ENCODE measurements around the gene SIGLEC9. TPM values are rescaled to one million over a fixed set of nuclear protein-coding genes. Genes with fewer than 3 reads are reported as not detected.

Gene SIGLEC9
- 1 to 10 TPM; 3.8 to 7.9 (median 4.1) TPM for total RNA-seq
- long read RNA-seq, partial matches to known transcripts: 0 of 1 reads
- long read RNA-seq, other reads (novel, unspliced or antisense): 0 of 1 reads

DNA sequence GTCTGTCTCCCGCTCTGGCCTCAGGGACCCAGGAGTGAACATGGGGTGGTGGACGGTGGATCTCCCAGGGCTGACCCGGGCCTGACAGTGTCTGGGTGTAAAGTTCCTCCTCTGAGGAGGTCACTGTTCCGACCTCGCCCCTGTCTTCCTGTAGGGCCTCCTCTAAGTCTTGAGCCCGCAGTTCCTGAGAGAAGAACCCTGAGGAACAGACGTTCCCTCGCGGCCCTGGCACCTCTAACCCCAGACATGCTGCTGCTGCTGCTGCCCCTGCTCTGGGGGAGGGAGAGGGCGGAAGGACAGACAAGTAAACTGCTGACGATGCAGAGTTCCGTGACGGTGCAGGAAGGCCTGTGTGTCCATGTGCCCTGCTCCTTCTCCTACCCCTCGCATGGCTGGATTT, at the start of gene SIGLEC9:
Gene SIGLEC9, plus strand, starts transcription at position 178 of the 400 bp plus-strand sequence. Its CDS starts 69 bp downstream, at position 247.
- DNase-seq (peak; percentile 57 to 78 (median 69)), ATAC-seq (peak; percentile 48 to 57 (median 53))
- H3K27ac ChIP-seq: peak within 1 kb of the TSS; percentile 40 to 81 (median 60)
- intact Hi-C loops (cut with DNase I): no loop called here
- H3K27me3 ChIP-seq: no peaks in the 10 kb centered on the region
- WGBS (ENCODE audit: insufficient coverage, low coverage, low lambda C conversion rate, missing lambda C conversion rate): 31% methylated on average over 10 of the region's 14 CpGs
- no peaks in the 10 kb centered on the region for H3K9me3 ChIP-seq
- TF ChIP-seq CTCF (IDR thresholded peaks at IDR 0.05) (no peak), POLR2A (IDR thresholded peaks at IDR 0.05) (peak; percentile 47)
- H3K36me3 ChIP-seq: no peaks in the 10 kb centered on the region
- peak within 1 kb of the TSS; percentile 16 to 33 (median 16) for H3K4me3 ChIP-seq
- H3K4me1 ChIP-seq: no peaks in the 10 kb centered on the region

GRCh38 chr19:51075998-51076397, 48.7 kb upstream of the SIGLEC9 start:
- intact Hi-C loops (cut with DNase I): no loop called here
- H3K27ac ChIP-seq: no peak overlapping the region
- H3K9me3 ChIP-seq: peaks cover 0 to 5% (median 0%) of the 10 kb centered on the region in 4 donors
- DNase-seq (no peak), ATAC-seq (no peak)
- 53% methylated on average over 5 of the region's 5 CpGs for WGBS (ENCODE audit: insufficient coverage, low coverage, low lambda C conversion rate, missing lambda C conversion rate)
- H3K36me3 ChIP-seq: no peaks in the 10 kb centered on the region
- TF ChIP-seq CTCF (IDR thresholded peaks at IDR 0.05): no peak
- no peak for TF ChIP-seq POLR2A (IDR thresholded peaks at IDR 0.05)
- no peaks in the 10 kb centered on the region for H3K27me3 ChIP-seq
- no peaks in the 10 kb centered on the region for H3K4me1 ChIP-seq
- H3K4me3 ChIP-seq: no peak overlapping the region

- Histone ChIP-seq H3K36me3 (no peaks in the 10 kb centered on the region), H3K27me3 (no peaks in the 10 kb centered on the region), H3K27ac (no peak overlapping the region), H3K4me3 (no peak overlapping the region), H3K9me3 (peaks cover 0 to 5% (median 0%) of the 10 kb centered on the region in 4 donors), H3K4me1 (no peaks in the 10 kb centered on the region)
- intact Hi-C loops (cut with DNase I): no loop called here
- DNase-seq (no peak), ATAC-seq (no peak)
- TF ChIP-seq POLR2A (IDR thresholded peaks at IDR 0.05) (no peak), CTCF (IDR thresholded peaks at IDR 0.05) (no peak)
- WGBS (ENCODE audit: insufficient coverage, low coverage, low lambda C conversion rate, missing lambda C conversion rate): 79% methylated on average over 14 of the region's 14 CpGs
These were observed 48.0 kb upstream of the SIGLEC9 start for GRCh38 chr19:51076631-51077213.

GRCh38 chr19:51078104-51078503, 46.6 kb upstream of the SIGLEC9 start:
- Histone ChIP-seq H3K9me3 (peaks cover 0 to 5% (median 0%) of the 10 kb centered on the region in 4 donors), H3K27ac (no peak overlapping the region), H3K27me3 (no peaks in the 10 kb centered on the region), H3K4me3 (no peak overlapping the region), H3K36me3 (no peaks in the 10 kb centered on the region), H3K4me1 (no peaks in the 10 kb centered on the region)
- intact Hi-C loops (cut with DNase I): no loop called here
- 20% methylated on average over 1 of the region's 6 CpGs for WGBS (ENCODE audit: insufficient coverage, low coverage, low lambda C conversion rate, missing lambda C conversion rate)
- ATAC-seq (peak in 1 of 4 donors; percentile 16), DNase-seq (no peak)
- TF ChIP-seq CTCF (IDR thresholded peaks at IDR 0.05) (no peak), POLR2A (IDR thresholded peaks at IDR 0.05) (no peak)
